ENCODE data around the gene LRRC27.

DNA sequence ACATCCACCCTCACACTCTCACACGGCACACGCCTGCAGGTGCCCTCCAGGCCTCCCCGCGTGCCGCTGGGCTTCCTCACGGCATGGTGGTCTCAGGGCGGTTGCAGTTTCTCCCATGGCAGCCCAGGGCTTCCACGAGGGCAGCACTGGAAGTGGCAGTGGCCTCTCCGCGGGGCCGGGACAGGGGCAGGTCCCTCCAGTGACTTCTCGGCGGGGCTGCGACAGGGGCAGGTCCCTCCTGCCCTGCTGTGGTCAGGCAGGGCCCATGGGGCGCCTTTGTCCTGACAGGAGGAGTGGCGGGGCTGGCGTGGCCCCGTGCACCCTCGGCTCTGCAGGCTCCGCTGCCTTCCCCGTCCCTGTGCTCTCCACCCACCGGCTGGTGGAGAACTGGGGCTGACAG lies 84.0 kb downstream of the LRRC27 start:
- TF ChIP-seq EZH2 (IDR thresholded peaks at IDR 0.05; ENCODE audit: insufficient read depth, poor library complexity, severe bottlenecking) (no peak), EZH2phosphoT487 (IDR thresholded peaks at IDR 0.05; ENCODE audit: insufficient read depth, low read depth) (no peak)
